Putamen (tissue), 1 donor: ENCODE data around the gene ALDH4A1.
"Not testable (repeated sequence)": the region's sequence is repeated elsewhere in the genome, so short reads cannot be mapped to it uniquely, and the experiment has no call there.

Source experiments
- DNase-seq: peaks from one replicate; pipeline ENCODE4 v3.0.0-alpha.2; 2016; ENCODE audit warnings: low spot score

The ALDH4A1 gene

DNA sequence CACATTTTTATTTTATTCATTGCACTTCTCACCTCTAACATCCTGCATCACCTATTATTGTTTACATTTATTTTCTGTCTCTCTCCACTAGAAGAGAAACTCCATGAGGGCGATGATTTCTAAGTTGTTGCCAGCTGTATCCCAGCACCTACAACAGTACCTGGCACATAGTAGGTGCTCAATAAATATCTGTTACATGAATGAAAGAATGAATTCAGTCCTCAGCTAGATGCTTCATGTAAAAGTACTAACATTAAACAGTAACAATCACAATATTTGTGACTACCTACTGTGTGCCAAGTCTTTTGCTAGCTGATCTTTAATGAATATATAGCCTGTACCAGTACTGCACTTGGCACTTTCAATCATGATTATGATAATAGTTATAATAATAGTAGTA lies 45.9 kb downstream of the ALDH4A1 start:
- no peak for DNase-seq

DNA sequence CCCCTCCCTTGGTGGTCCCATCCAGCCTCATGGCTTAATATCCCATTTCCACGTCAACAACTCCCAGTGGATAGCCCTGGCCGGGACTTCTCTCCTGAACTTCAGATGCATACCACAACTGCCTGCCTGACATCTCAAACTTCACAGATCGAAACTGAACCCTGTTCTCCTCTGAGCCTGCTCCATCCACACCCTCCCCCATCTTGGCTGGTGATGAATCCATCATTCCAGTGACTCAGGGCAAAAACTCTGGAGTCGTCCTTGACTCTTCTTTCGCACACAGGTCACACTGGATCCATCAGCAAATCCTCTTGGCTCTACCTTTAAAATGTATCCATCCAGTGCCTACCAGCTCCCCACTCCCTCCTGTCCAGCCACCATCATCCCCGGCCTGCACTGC lies 46.8 kb downstream of the ALDH4A1 start:
- no peak for DNase-seq

DNA sequence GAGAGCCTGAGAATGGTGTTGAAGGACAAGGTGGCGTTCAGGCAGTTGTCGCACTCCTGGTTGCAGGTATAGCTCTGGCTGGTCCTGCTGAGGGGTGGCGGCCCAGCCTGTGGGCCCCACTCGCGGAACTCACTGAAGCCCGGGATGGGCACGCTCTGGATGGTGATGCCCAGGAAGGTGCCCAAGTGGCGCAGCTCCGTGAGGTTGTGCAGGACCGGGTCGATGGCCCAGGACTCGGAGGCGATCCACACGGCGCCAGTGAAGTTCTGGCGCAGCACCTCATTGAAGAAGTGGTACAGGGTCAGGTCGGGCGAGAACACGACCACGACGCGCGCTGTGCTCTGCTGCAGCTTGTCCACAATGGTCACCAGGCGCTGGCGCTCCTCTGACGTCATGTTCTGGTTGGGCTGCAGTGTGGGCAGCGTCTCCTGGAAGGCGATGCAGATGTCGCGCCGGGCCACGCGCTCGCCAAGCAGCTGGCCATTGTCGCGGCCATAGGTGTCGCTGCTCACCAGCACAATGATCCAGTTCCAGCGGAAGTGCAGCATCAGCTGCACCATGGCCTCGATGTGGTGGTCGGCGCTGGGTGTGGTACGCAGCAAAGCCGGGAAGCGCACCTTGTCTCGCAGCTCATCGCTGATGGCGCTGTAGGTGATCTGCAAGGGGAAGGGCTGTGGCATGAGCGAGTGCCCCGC lies 47.9 kb downstream of the ALDH4A1 start:
- no peak for DNase-seq

DNA sequence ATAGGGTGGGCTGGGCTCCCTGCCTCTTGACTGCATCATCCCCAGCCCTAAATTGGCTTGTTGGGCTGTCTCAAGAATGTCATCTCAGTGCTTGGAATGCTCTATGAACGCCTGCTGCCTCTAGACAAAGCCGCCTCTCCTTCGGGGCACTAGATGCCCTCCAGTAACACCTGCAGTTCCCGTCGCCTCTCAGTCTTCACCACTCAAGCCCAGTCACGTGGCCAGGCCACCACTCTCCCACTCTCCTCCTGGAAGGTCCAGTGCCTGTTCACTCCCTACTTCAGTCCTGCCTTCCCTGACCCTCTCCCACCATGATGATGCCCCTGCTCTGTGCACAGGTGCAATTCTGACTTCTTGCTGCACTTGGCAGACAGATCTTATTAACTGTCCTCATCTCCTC lies 49.9 kb downstream of the ALDH4A1 start:
- DNase-seq: no peak

DNA sequence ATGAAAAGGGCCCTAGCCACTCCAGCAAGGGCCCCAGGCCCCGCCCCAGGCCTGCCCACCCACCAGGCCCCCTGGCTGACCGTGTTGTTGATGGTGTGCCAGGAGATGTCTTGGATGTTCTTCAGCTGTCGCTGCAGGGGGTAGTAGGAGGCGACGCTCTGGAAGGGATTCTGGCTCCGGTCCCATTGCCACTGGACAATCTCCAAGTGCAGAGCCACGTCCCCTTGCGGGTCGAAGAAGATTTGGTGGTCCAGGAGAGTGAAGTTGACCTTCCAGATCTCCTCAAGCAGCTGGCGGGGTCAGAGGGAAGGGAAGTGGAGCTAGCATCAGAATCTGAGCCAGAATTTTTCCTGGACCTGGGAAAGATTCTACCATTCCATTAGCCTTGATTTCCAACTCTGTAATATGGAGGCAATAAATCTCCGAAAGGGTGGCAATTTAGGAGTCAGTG lies 53.1 kb downstream of the ALDH4A1 start:
- DNase-seq: no peak

DNA sequence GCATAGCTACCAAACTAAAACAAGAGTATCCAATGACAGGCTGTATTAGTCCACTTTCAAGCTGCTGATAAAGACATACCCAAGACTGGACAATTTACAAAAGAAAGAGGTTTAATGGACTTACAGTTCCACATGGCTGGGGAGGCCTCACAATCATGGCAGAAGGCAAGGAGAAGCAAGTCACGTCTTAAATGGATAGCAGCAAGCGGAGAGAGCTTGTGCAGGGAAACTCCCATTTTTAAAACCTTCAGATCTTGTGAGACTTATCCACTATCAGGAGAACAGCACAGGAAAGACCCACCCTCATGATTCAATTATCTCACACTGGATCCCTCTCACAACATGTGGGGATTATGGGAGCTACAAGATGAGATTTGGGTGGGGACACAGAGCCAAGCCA lies 54.6 kb downstream of the ALDH4A1 start:
- DNase-seq: not testable (repeated sequence)

DNA sequence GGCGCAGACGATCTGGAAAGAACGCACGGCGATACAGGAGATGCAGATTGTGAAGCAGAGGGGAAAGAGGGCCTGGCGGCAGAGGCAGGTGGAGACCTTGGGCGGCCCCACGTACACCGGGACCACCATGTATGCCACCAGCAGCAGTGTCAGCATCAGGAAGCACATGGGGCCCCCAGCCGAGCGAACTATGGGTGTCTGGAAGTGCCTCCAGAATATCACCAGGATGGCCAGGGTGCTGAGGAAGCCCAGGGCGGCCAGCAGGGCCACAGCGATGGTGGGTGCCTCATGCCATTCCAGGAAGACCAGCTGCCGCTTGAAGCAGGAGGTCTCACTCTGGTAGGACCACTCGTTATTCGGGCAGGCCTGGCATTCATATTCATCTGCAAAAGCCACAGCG lies 62.2 kb downstream of the ALDH4A1 start:
- no peak for DNase-seq

DNA sequence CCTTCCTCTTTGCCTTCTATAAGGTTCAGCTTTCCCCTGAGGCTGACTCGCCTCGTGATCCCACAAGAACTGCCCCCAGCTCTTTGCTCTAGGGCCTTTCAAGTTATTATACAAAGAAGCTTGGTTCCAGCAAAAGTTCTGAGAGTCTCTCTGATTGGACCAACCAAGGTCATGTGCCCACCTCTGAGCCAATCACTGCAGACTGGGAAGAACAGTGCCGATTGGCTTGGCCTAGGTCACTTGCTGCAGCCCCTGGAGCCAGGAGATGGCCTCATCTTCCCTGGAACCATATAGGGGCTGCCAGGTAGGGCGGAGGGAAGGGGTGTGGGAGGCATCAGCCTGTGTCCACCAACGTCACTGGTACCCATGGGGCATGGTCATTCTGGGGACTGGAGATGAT lies 65.7 kb downstream of the ALDH4A1 start:
- DNase-seq: no peak

DNA sequence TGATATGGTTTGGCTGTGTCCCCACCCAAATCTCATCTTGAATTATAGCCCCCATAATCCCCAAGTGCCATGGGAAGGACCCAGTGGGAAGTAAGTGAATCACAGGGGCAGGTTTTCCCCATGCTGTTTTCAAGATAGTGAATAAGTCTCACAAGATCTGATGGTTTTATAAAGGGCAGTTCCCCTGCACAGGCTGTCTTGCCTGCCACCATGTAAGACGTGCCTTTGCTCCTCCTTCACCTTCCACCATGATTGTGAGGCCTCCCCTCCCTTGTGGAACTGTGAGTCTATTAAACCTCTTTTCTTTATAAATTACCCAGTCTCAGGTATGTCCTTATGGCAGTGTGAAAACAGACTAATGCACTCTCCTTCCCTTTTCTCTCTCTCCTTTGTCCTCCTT lies 70.0 kb downstream of the ALDH4A1 start:
- not testable (repeated sequence) for DNase-seq

DNA sequence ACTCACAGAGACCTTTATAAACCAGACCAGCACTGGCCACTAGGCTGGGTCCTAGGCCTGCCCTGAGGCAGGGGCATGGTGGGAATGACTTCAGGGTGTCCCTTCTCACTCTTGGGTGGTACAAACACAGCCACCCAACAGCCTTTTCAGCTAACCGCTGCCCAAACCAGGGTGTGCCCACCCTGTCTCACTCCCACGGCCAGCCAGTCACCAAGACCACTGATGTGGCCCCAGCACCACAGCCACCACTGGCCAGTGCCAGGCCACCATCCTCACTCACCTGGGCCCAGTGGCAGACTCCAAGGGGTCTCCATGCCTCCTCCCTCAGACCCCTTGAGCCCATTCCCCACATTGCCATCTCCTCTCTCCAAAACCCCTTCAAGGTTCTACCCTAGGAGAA lies 70.7 kb downstream of the ALDH4A1 start:
- DNase-seq: no peak

DNA sequence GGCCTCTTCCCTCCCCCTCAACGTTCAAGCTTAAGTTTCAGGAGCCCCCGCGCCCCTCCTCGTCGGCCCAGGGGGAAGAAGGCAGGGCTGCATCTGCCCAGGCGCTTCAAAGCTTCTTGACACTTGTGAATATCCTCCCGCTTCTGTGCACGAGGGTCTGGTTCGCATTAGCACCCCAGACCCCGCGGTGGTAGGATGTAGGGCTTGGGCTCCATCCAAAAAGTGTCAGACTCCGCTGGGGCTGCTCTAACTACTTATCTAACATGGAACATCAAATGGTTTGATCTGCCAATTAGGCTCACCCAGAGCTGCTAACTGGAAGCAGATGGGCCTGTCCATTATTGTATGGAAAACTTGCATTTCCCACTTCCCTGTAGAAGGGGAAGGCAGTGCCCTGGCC lies 71.8 kb downstream of the ALDH4A1 start:
- no peak for DNase-seq

DNA sequence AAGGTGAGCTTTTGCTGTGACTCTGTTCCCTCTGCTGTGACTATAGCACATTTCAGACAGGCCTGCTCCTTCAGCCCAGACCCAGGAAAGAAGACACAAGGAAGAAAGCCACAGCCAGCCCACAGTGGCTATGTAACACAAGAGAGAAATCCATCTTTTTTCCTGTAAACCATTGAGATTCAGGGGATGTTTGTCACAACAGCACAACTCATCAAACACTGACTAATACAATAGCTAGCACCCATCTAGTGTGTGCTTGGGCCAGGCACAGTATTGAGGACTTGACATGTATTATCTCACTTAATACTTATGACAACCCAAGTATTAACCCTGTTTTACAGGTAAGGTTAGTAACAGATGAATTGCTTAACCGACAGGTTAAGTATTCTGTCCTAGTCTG lies 72.7 kb downstream of the ALDH4A1 start:
- no peak for DNase-seq

DNA sequence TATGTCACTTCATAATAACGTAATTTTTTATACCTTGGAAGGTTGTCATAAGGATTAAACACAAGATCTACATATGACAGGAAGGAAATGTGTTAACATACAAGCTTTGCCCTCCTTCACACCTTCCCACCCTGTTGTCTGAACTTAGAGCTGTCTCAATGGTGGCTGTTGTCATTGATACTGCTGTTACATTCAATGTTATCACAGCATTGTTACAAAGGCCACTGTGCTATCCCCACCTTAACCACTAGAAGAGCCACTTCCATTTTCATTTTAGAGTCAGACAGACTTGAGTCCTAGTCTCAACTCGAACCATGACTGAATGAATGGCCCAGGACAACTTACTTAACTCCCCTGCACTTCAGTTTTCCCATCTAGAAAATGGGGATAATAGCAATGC lies 74.1 kb downstream of the ALDH4A1 start:
- DNase-seq: no peak

DNA sequence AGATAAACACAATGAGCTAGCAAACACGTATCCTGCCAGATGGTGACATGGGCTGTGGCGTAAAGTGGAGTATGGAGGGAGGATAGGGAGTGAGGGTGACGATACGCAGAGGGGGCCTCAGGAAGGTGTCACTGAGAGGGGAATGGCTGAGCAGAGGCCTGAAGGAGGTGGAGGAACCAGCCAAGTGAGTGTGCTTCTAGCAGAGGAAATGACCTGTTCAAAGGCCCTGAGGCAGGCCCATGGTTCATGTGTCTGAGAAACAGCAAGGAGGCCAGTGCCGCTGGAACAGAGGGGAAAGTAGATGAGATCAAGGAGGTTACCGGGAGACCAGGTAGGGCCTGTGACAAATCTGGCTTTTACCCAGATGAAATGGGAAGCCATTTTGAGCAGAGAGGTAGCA lies 78.9 kb downstream of the ALDH4A1 start:
- no peak for DNase-seq
